Ovary (tissue), 9 donors: ENCODE results near the gene WDR90. TPM values are rescaled to one million over a fixed set of nuclear protein-coding genes. Genes with fewer than 3 reads are reported as not detected.

Source experiments
- DNase-seq, 5 donors: peaks; one replicate each; pipeline ENCODE4 v3.0.0-alpha.2; 2019 to 2020
- H3K27ac ChIP-seq, 2 donors: fragments of 200-600 bp; one replicate each; pipeline versions ENCODE4 v1.5.1 to v1.8.0; 2019 to 2022
- H3K27me3 ChIP-seq: fragments of 200-600 bp; one replicate; pipeline ENCODE4 v1.8.0; 2022
- H3K36me3 ChIP-seq: fragments of 200-600 bp; sonication (generic); one replicate; pipeline ENCODE4 v1.5.1; 2019
- H3K4me1 ChIP-seq: one replicate; pipeline ENCODE4 v1.8.1; 2013; ENCODE audit warnings: mild to moderate bottlenecking, moderate library complexity; ENCODE audit not compliant: insufficient read depth
- H3K4me3 ChIP-seq: fragments of 200-600 bp; sonication (generic); one replicate; pipeline ENCODE4 v1.5.1; 2017
- H3K9me3 ChIP-seq, 2 donors: fragments of 200-600 bp in 1 of 2; sonication (generic) in 1 of 2; one replicate each; pipeline versions ENCODE4 v1.5.1 to v1.8.1; 2013 to 2019; ENCODE audit warnings: mild to moderate bottlenecking in 1 of 2, moderate library complexity in 1 of 2
- CTCF ChIP-seq, 3 donors: fragments of 450-650 bp in 2 of 3; fragments of 200-600 bp in 1 of 3; IDR thresholded peaks; one replicate each; pipeline versions ENCODE4 v1.5.1 to v1.8.0; 2016 to 2022; ENCODE audit warnings: antibody characterized with exemption in 3 of 3, mild to moderate bottlenecking in 1 of 3
- EP300 ChIP-seq: sonication (generic); formaldehyde crosslinking; IDR thresholded peaks from one replicate; pipeline ENCODE4 v1.6.1; 2017; ENCODE audit warnings: antibody characterized with exemption
- POLR2A ChIP-seq: fragments of 450-650 bp; IDR thresholded peaks from one replicate; pipeline ENCODE4 v1.6.1; 2017; ENCODE audit warnings: antibody characterized with exemption, mild to moderate bottlenecking, moderate library complexity
- WGBS, 3 donors: extraction: QIAGEN DNeasy Blood & Tissue Kit in 1 of 3; methylation state at CpG; one replicate each; pipeline versions ENCODE4 v1.1.5 to v1.1.7; 2013 to 2017; 5-methylcytosine and 5-hydroxymethylcytosine counted together
- intact Hi-C, 4 donors: fragments of 100-400 bp; cut with DNase I; formaldehyde crosslinking; loops; one replicate each; pipeline versions ENCODE4 v1.11.0 to v1.15.1; 2022 to 2023
- polyA plus RNA-seq, 2 donors: library from polyadenylated mRNA; stranded (reverse); fragments of 200-250 nt in 1 of 2; fragments of 350-450 nt in 1 of 2; fragmentation: Illumina TruSeq in 1 of 2; extraction: RNeasy Lipid Tissue Mini Kit (QIAGEN cat#74804) in 1 of 2; gene quantifications; one replicate each; pipeline ENCODE4 v1.2.3, GENCODE V29; 2013 to 2014
- total RNA-seq, 7 donors: library from RNA; depleted of rRNA in 2 of 7; stranded (reverse); fragments of >200 nt in 2 of 7; fragmentation: NEBNext Ultra II Directional in 3 of 7; extraction: Animal tissue kit (Norgen Biotek cat#: 25700) in 3 of 7; gene quantifications; one replicate each; pipeline versions ENCODE4 v1.1.0 to v1.2.4, GENCODE V29; 2016 to 2023
- donor health status: DM: no; HTN: no; CAD: no; lungs with moderate emphysema.
- donor health status: DM: no; HTN: no; CAD: no.
- donor health status: Bipolar disorder and iron deficiency.
- donor health status: DM: yes; HTN: yes; CAD: no.
- donor health status: DM: no; HTN: no; CAD: no.
- donor health status: DM: yes; HTN: yes; CAD: no.

Gene WDR90
- total and polyA plus RNA-seq, 9 donors: 1.4 to 58.2 (median 37.1) TPM

GRCh38 chr16:700684-701584 lies 51.8 kb downstream of the WDR90 start:
- Histone ChIP-seq H3K4me1 (no peaks in the 10 kb centered on the region), H3K9me3 (no peaks in the 10 kb centered on the region), H3K27me3 (peaks cover 7% of the 10 kb centered on the region), H3K4me3 (no peak overlapping the region), H3K27ac (no peak overlapping the region), H3K36me3 (no peaks in the 10 kb centered on the region)
- intact Hi-C loops: no loop called here
- TF ChIP-seq POLR2A (no peak), CTCF (IDR thresholded peaks at IDR 0.05) (no peak), EP300 (no peak)
- peak in 2 of 5 donors; percentile 66 to 75 for DNase-seq
- WGBS, 3 donors: 1 to 5% (median 4%) methylated on average over 40 to 76 of the region's 76 CpGs

DNA sequence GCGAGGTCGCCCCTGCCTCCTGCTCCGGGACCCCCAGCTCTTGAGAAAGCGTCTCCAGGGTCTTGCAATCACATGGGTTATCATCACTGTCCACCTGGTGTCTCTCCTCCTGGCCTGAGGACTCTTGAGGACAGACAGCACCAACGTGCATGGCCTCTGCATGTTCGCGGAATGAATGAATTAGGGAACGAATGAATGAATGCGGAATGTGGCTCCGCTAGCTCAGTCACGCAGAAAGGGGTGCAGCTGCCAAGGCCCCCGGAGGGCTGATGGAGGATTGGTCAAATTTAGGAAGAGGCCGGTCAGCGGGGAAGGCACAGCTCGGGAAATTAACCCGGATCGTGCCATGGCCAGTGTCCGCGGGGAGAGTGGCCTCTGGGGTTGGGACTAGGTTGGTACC lies 53.2 kb downstream of the WDR90 start:
- H3K27ac ChIP-seq: no peak overlapping the region
- no peaks in the 10 kb centered on the region for H3K9me3 ChIP-seq
- peaks cover 7% of the 10 kb centered on the region for H3K27me3 ChIP-seq
- TF ChIP-seq EP300 (no peak), POLR2A (no peak), CTCF (IDR thresholded peaks at IDR 0.05) (no peak)
- H3K4me1 ChIP-seq: no peaks in the 10 kb centered on the region
- no peaks in the 10 kb centered on the region for H3K36me3 ChIP-seq
- DNase-seq: no peak
- no peak overlapping the region for H3K4me3 ChIP-seq
- WGBS, 3 donors: 76 to 85% (median 84%) methylated on average over 19 of the region's 19 CpGs
- intact Hi-C loops: no loop called here

DNA sequence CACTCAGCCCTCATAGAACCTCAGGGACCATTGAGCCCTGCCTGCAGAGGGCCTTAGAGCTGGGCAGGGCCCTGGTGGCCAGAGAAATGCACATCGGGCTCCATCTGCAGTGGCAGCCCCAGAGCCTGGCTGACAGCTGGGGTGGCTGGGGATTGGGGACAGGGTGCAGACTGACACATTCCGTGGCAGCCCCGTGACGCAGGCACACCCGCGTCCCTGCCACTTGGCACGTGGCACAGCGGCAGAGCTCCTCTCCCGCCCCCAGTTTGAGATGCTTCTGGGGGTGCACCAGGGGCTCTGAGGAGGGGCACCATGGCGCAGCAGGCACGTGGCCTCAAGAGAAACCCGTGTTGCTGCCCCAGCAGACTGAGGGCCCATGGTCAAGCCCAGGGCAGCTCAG lies 54.2 kb downstream of the WDR90 start:
- H3K9me3 ChIP-seq: no peaks in the 10 kb centered on the region
- no peaks in the 10 kb centered on the region for H3K4me1 ChIP-seq
- DNase-seq: no peak
- WGBS, 3 donors: 72 to 75% (median 75%) methylated on average over 7 to 12 of the region's 12 CpGs
- no peak overlapping the region for H3K4me3 ChIP-seq
- intact Hi-C loops: no loop called here
- no peak for TF ChIP-seq EP300
- no peak for TF ChIP-seq CTCF (IDR thresholded peaks at IDR 0.05)
- no peak for TF ChIP-seq POLR2A
- no peaks in the 10 kb centered on the region for H3K36me3 ChIP-seq
- peaks cover 7% of the 10 kb centered on the region for H3K27me3 ChIP-seq
- no peak overlapping the region for H3K27ac ChIP-seq

DNA sequence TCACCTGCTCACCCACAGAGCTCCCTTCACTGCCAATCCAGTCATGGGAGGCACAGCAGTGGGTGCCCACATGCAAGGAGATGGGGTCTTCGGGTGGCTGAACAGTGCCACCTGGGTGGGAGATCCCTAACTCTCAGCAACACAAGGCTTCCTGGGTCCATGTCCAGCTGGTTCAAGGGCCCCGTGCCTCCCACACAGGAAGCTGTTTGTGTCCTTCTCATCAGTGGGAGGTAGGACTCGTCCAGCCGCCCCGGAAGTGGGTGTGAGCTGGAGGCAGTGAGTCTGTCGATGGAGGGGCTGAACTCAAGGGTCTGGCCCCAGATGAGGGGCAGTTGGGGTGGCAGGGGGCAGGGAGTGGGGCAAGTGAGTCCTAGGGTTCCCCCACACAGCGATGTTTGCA lies 54.9 kb downstream of the WDR90 start:
- no peak overlapping the region for H3K4me3 ChIP-seq
- no peak overlapping the region for H3K27ac ChIP-seq
- H3K4me1 ChIP-seq: no peaks in the 10 kb centered on the region
- TF ChIP-seq CTCF (IDR thresholded peaks at IDR 0.05) (no peak), POLR2A (no peak), EP300 (no peak)
- no peaks in the 10 kb centered on the region for H3K36me3 ChIP-seq
- DNase-seq: no peak
- no peaks in the 10 kb centered on the region for H3K9me3 ChIP-seq
- intact Hi-C loops: no loop called here
- WGBS, 3 donors: 41 to 49% (median 44%) methylated on average over 7 of the region's 7 CpGs
- H3K27me3 ChIP-seq: peaks cover 9% of the 10 kb centered on the region
